Stimulated activated CD8-positive, alpha-beta memory T cell treated with anti-CD3 and anti-CD28 coated beads, Interleukin-4, amount 100 ng/mL, for 48 hours (primary cell): ENCODE measurements around the gene TMBIM4.

ENCODE experiments used
- DNase-seq: peaks from one replicate; pipeline ENCODE4 v3.0.0-alpha.2; 2020

The TMBIM4 gene

GRCh38 chr12:66085998-66086397, 83.8 kb downstream of the TMBIM4 start:
- DNase-seq = no peak
